ENCODE measurements around the gene DNAJC18. TPM values are rescaled to one million over a fixed set of nuclear protein-coding genes. Genes with fewer than 3 reads are reported as not detected.

DNAJC18 gene
- total RNA-seq, 3 donors from 2014 or later, result 5.4 to 9.5 (median 7.6) TPM

DNA sequence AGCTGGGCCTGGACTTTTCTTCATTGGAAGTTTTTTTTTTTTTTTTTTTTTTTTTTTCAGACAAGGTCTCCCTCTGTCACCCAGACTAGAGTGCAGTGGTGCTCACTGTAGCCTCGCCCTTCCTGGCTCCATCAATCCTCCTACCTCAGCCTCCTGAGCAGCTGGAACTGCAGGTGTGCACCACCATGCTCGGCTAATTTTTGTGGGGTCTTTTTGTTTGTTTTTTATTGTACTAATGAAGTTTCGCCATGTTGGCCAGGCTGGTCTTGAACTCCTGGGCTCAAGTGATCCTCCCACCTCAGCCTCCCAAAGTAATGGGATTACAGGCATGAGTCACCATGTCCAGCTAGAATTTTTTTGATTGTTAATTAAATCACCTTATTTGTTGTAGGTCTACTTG lies 3.6 kb downstream of the DNAJC18 start:
- no peaks in the 10 kb centered on the region for H3K27me3 ChIP-seq
- H3K9me3 ChIP-seq, result no peaks in the 10 kb centered on the region
- intact Hi-C loops (cut with DNase I; ENCODE audit: low total_unique reads), result no loop called here
- no peak overlapping the region for H3K27ac ChIP-seq
- H3K4me3 ChIP-seq, result no peak overlapping the region
- no peak for TF ChIP-seq POLR2A (IDR thresholded peaks at IDR 0.05)
- TF ChIP-seq, protein P1, sequence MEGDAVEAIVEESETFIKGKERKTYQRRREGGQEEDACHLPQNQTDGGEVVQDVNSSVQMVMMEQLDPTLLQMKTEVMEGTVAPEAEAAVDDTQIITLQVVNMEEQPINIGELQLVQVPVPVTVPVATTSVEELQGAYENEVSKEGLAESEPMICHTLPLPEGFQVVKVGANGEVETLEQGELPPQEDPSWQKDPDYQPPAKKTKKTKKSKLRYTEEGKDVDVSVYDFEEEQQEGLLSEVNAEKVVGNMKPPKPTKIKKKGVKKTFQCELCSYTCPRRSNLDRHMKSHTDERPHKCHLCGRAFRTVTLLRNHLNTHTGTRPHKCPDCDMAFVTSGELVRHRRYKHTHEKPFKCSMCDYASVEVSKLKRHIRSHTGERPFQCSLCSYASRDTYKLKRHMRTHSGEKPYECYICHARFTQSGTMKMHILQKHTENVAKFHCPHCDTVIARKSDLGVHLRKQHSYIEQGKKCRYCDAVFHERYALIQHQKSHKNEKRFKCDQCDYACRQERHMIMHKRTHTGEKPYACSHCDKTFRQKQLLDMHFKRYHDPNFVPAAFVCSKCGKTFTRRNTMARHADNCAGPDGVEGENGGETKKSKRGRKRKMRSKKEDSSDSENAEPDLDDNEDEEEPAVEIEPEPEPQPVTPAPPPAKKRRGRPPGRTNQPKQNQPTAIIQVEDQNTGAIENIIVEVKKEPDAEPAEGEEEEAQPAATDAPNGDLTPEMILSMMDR (IDR thresholded peaks at IDR 0.05), result no peak
- TF ChIP-seq POLR2AphosphoS5 (IDR thresholded peaks at IDR 0.05), result no peak
- H3K4me1 ChIP-seq, result no peaks in the 10 kb centered on the region
- DNase-seq (ENCODE audit: low spot score in 2 of 2), result no peak
- no peaks in the 10 kb centered on the region for H3K36me3 ChIP-seq

DNA sequence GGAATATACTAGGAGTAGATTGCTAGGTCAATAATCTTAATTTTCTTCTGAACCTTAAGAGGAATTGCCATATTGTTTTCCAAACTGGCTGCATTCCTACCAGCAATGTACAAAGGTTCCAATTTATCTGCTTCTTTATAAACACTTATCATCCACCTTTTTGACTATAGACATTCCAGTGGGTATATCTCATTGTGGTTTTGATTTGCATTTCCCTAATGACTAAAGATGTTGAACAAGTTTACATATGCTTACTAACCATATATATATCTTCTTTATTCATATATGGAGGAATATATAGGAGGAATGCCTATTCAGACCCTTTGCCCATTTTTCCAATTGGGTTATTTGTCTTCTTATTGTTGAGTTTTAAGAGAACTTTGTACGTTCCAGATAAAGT lies 7.6 kb downstream of the DNAJC18 start:
- intact Hi-C loops (cut with DNase I; ENCODE audit: low total_unique reads), result no loop called here
- no peaks in the 10 kb centered on the region for H3K27me3 ChIP-seq
- H3K27ac ChIP-seq, result no peak overlapping the region
- H3K4me1 ChIP-seq, result no peaks in the 10 kb centered on the region
- no peaks in the 10 kb centered on the region for H3K36me3 ChIP-seq
- TF ChIP-seq POLR2A (IDR thresholded peaks at IDR 0.05) (no peak), POLR2AphosphoS5 (IDR thresholded peaks at IDR 0.05) (no peak)
- TF ChIP-seq, protein P1 (IDR thresholded peaks at IDR 0.05), result no peak
- H3K9me3 ChIP-seq, result no peaks in the 10 kb centered on the region
- no peak overlapping the region for H3K4me3 ChIP-seq
- DNase-seq (ENCODE audit: low spot score in 2 of 2), result no peak

DNA sequence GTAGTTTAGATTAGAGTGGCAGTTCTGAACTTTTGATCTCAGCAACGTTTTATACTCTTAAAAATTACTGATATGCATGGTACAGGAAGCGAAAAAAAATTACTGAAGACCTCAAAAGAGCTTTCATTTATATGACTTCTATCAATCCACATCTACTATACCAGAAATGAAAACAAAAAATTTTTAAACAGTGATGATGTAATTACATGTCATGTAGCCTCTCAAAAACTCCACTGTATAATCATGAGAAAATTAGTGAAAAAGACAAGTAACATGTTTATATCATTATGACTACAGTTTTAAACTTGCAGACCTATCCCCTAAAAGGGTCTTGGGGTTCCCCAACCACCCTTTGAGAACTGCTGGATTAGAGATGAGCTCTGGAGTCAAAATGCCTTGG lies 9.3 kb downstream of the DNAJC18 start:
- TF ChIP-seq, protein P1 (IDR thresholded peaks at IDR 0.05), result no peak
- no peak for TF ChIP-seq POLR2A (IDR thresholded peaks at IDR 0.05)
- no peaks in the 10 kb centered on the region for H3K27me3 ChIP-seq
- intact Hi-C loops (cut with DNase I; ENCODE audit: low total_unique reads), result no loop called here

DNA sequence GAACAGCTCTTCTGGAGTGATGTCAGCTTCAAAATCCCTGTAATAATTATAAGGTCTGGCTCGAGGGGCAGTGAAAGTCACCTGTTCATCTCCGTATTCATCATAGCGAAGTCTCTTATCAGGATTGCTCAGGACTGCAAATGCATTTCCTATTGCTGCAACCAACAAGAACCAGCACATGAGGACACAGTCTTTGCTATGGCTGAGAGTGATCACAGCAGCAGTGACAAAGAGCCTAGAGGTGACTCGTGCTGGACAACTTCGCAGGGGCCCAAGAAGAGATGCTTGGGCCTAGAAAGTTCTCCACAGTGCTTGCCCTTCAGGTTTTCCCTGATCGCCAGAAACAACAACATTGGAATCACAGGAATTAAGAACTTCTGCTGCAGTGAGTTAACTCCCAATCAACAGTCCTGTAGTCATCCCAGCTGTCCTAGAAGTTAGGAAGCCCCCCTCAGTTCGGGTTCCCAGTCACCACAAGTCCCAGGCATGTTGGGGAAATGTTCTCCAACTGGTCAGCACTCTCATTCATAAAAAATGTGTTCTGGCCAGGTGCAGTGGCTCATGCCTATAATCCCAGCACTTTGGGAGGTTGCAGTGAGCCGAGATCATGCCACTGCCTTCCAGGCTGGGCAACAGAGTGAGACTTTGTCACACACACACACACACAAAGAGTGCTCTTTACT lies 13.0 kb downstream of the DNAJC18 start:
- Histone ChIP-seq H3K4me1 (no peaks in the 10 kb centered on the region), H3K4me3 (no peak overlapping the region), H3K9me3 (no peaks in the 10 kb centered on the region), H3K27me3 (no peaks in the 10 kb centered on the region), H3K27ac (no peak overlapping the region), H3K36me3 (no peaks in the 10 kb centered on the region)
- TF ChIP-seq POLR2A (IDR thresholded peaks at IDR 0.05) (no peak), POLR2AphosphoS5 (IDR thresholded peaks at IDR 0.05) (no peak)
- TF ChIP-seq, protein P1 (IDR thresholded peaks at IDR 0.05), result no peak
- DNase-seq (ENCODE audit: low spot score in 2 of 2), result no peak
- intact Hi-C loops (cut with DNase I; ENCODE audit: low total_unique reads), result no loop called here

More for the DNA sequence above, 9.3 kb downstream of the DNAJC18 start:
- Histone ChIP-seq H3K9me3 (no peaks in the 10 kb centered on the region), H3K4me3 (no peak overlapping the region), H3K27ac (no peak overlapping the region), H3K4me1 (no peaks in the 10 kb centered on the region), H3K36me3 (no peaks in the 10 kb centered on the region)
- DNase-seq (ENCODE audit: low spot score in 2 of 2), result no peak

DNA sequence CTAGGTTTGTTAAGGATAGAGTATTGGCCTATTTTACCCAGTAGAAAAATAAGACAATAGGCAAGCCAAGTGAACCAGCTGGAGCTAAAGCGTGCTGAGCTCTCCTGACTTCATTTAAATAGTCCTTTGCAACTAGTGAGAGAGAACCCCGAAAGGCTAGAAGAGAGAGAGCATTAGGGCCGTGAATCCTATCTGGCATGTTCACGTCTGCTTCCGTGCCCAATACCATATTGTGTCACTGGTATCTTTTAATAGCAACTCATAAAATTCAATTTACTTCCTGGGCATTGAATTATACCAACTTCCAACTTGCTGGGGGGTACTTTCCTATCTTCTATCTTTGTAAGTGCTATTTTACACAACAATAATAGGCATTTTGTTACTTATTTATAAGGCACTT lies 13.8 kb downstream of the DNAJC18 start:
- Histone ChIP-seq H3K4me1 (no peaks in the 10 kb centered on the region), H3K4me3 (no peak overlapping the region), H3K36me3 (no peaks in the 10 kb centered on the region), H3K27me3 (no peaks in the 10 kb centered on the region), H3K9me3 (no peaks in the 10 kb centered on the region), H3K27ac (no peak overlapping the region)
- intact Hi-C loops (cut with DNase I; ENCODE audit: low total_unique reads), result no loop called here
- DNase-seq (ENCODE audit: low spot score in 2 of 2), result no peak
- TF ChIP-seq POLR2A (IDR thresholded peaks at IDR 0.05) (no peak), POLR2AphosphoS5 (IDR thresholded peaks at IDR 0.05) (no peak)
- TF ChIP-seq, protein P1 (IDR thresholded peaks at IDR 0.05), result no peak

Measured in breast epithelium (tissue), 4 donors.